Type B pancreatic cell (in vitro differentiated cells): Measurements from ENCODE around the gene RASA2. TPM values are rescaled to one million over a fixed set of nuclear protein-coding genes. Genes with fewer than 3 reads are reported as not detected.

ENCODE experiments used
- DNase-seq: peaks from one replicate; pipeline ENCODE4 v3.0.0; 2021; ENCODE audit warnings: mixed read lengths; ENCODE audit not compliant: unreplicated experiment; ENCODE audit errors: extremely low spot score
- H3K27ac Mint-ChIP-seq: 2 replicates; pipeline ENCODE4 v1.8.0; 2021; ENCODE audit warnings: mild to moderate bottlenecking, mixed read lengths
- H3K27me3 Mint-ChIP-seq: 2 replicates; pipeline ENCODE4 v1.8.0; 2021; ENCODE audit warnings: mixed read lengths
- H3K36me3 Mint-ChIP-seq: 2 replicates; pipeline ENCODE4 v1.8.0; 2021; ENCODE audit warnings: mixed read lengths
- H3K4me1 Mint-ChIP-seq: one replicate; pipeline ENCODE4 v1.8.0; 2021; ENCODE audit warnings: mixed read lengths; ENCODE audit not compliant: unreplicated experiment
- H3K4me3 Mint-ChIP-seq: 2 replicates; pipeline ENCODE4 v1.8.0; 2021; ENCODE audit warnings: mild to moderate bottlenecking, mixed read lengths
- H3K9me3 Mint-ChIP-seq: 2 replicates; pipeline ENCODE4 v1.8.0; 2021; ENCODE audit warnings: mixed read lengths
- total RNA-seq: library from RNA; stranded (reverse); gene quantifications from 2 replicates; pipeline ENCODE4 v1.2.1, GENCODE V29; 2021; ENCODE audit warnings: low replicate concordance
- TF ChIP-seq, protein P1 (sequence below): fragments of 200-600 bp; sonication (generic); conservative IDR thresholded peaks from 2 replicates; pipeline ENCODE4 v1.5.0; 2021; ENCODE audit warnings: antibody characterized with exemption, mild to moderate bottlenecking

The RASA2 gene
- total RNA-seq, 1 donor from 2014 or later, result 20.3 TPM

DNA sequence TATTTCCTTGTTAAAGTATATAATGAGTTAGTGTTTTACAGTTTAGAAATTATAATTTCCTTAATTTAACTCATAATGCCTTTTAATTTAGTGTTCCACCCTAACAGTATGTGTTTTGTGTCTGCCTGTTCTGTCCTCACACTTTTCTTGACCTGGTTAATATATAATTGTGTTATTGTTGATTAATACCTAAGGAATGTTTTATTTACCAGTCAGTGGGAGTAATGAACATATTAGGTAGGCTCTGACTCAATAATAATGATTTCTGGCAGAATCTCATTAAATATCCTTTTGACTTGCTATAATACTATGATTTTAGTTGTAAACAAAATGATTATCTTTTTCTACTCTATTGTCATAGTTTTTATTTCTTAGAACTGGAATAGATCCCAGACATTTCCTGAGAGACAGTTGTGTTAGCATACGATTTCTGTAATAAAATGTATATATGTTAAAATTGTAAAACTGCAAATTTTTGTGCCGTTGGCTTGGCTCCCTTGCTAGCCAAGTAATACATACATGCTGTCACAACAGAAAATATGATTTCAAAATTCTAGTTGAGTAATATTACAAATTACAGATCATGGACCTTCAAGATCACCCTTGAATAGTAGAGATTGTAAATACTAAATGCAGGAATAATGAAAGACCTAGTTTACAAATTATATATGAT, 51.9 kb downstream of the RASA2 start:
- no peak for DNase-seq
- TF ChIP-seq, protein P1, sequence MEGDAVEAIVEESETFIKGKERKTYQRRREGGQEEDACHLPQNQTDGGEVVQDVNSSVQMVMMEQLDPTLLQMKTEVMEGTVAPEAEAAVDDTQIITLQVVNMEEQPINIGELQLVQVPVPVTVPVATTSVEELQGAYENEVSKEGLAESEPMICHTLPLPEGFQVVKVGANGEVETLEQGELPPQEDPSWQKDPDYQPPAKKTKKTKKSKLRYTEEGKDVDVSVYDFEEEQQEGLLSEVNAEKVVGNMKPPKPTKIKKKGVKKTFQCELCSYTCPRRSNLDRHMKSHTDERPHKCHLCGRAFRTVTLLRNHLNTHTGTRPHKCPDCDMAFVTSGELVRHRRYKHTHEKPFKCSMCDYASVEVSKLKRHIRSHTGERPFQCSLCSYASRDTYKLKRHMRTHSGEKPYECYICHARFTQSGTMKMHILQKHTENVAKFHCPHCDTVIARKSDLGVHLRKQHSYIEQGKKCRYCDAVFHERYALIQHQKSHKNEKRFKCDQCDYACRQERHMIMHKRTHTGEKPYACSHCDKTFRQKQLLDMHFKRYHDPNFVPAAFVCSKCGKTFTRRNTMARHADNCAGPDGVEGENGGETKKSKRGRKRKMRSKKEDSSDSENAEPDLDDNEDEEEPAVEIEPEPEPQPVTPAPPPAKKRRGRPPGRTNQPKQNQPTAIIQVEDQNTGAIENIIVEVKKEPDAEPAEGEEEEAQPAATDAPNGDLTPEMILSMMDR, result no peak
- Mint-ChIP-seq H3K27me3 (no peaks in the 10 kb centered on the region), H3K4me1 (peaks cover 4% of the 10 kb centered on the region), H3K36me3 (peaks cover 35% of the 10 kb centered on the region), H3K4me3 (no peak overlapping the region), H3K9me3 (no peaks in the 10 kb centered on the region), H3K27ac (no peak overlapping the region)

DNA sequence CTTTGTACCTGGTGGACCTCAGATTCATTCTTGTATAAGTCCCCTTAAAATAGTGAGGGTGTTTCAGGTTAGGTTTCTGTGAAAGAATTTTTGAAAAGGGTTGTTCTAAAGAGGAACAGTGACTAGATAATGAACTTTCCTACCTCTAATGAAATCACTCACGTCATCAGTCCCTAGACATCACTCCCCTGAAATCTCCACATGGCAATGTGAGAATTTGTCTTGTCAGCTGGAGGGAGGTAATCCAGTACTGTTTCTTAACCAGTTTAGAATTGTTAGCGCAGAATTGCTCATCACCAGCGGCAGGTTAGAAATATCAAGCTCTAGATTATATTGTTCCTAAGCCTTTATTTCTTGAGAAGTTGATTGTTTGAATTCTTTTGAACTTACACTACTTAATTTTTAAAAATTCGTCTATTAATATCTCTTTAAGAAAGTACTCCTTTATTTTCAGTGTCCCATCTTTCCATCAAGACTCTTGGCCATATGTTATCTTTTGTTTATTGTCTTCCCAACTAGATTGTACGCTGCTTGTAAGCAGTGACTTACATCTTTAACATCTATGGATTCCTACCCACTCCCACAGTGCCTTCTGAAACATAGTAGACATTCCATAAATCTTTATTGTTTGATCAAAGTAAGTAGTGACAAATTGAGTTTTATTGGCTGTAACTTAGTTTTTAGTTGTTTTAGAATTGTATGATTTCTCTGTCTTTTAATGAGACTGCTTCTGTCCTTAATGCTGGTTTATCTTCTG, 52.8 kb downstream of the RASA2 start:
- H3K9me3 Mint-ChIP-seq, result peaks cover under 1% of the 10 kb centered on the region
- peaks cover 4% of the 10 kb centered on the region for H3K4me1 Mint-ChIP-seq
- no peaks in the 10 kb centered on the region for H3K27me3 Mint-ChIP-seq
- H3K4me3 Mint-ChIP-seq, result no peak overlapping the region
- H3K27ac Mint-ChIP-seq, result no peak overlapping the region
- peaks cover 41% of the 10 kb centered on the region for H3K36me3 Mint-ChIP-seq
- no peak for DNase-seq
- TF ChIP-seq, protein P1, result no peak

DNA sequence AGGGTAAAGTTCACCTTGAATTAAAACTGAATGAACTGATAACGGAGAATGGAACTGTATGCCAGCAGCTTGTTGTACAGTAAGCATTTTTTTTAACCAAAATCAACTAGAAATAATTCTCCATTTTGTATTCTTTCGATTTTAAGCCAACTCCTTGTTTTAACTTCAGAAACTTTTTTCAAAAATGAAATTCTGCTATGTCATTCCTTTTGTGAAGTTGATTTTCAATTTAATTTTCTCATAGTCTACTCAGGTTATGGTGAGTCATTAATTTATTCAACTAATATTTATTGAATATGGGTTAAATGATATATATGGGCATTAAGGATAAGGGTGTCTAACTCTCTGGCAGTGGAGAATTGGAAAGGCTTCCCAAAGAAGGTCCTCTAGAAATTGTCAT, 53.7 kb downstream of the RASA2 start:
- peaks cover 7% of the 10 kb centered on the region for H3K9me3 Mint-ChIP-seq
- TF ChIP-seq, protein P1, result no peak
- peaks cover 43% of the 10 kb centered on the region for H3K36me3 Mint-ChIP-seq
- H3K4me1 Mint-ChIP-seq, result peaks cover 4% of the 10 kb centered on the region
- no peak overlapping the region for H3K27ac Mint-ChIP-seq
- no peak overlapping the region for H3K4me3 Mint-ChIP-seq
- no peaks in the 10 kb centered on the region for H3K27me3 Mint-ChIP-seq
- DNase-seq, result no peak

DNA sequence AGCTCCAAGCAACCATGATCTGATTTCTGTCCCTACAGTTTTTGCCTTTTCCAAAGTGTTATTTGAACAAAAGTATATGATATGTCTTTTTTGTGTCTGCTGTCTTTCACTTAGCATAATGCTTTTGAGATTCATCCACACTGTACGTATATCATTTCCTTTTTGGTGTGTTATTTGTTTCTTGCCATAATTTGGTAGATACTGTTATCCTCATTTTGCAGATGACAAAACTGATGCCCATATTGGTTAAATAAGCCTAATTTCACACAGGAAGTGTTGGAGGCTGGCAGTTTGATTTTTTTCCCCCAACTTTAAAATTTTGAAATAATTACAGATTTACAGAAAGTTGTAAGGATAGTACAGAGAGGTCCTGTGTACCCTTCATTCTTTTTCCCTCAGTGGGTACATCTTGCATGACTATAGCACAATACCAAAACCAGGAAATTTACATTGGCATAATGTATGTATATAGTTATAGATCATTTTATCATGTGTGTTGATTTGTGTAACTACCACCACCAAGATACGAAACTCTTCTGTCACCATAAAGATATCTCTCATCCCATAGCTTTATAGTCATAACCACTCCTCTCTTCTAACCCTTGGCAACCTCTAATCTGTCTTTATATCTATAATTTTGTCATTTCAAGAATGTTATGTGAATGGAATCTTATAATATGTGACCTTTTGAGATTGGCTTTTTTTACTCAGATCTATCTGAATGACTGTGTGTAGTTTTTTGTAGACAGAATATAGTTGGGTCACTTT, 55.6 kb downstream of the RASA2 start:
- Mint-ChIP-seq H3K4me1 (no peaks in the 10 kb centered on the region), H3K27ac (no peak overlapping the region)
- TF ChIP-seq, protein P1, result no peak

DNA sequence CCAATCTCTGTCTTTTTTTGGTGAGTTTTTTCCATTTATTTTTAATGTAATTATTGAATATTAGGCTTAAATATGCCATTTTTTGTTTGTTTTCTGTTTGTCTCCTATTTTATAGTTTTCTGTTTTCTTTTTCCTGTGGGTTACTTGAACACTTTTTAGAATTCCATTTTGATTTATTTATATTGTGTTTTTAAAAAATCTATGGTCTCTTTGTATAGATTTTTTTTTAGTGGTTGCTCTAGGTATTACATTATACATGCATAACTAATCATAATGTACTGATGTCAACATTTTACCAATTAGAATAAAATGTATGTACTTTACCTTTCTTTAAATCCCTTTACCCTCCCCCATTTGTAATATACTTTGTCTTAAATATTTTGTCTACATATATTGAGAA, 56.2 kb downstream of the RASA2 start:
- DNase-seq, result no peak
- H3K27me3 Mint-ChIP-seq, result no peaks in the 10 kb centered on the region
- TF ChIP-seq, protein P1, result peak; percentile 74
- H3K27ac Mint-ChIP-seq, result no peak overlapping the region
- H3K4me1 Mint-ChIP-seq, result no peaks in the 10 kb centered on the region
- no peak overlapping the region for H3K4me3 Mint-ChIP-seq
- H3K36me3 Mint-ChIP-seq, result peaks cover 54% of the 10 kb centered on the region
- H3K9me3 Mint-ChIP-seq, result peaks cover 24% of the 10 kb centered on the region

More for the DNA sequence above, 55.6 kb downstream of the RASA2 start:
- peaks cover 18% of the 10 kb centered on the region for H3K9me3 Mint-ChIP-seq
- H3K4me3 Mint-ChIP-seq, result no peak overlapping the region
- no peaks in the 10 kb centered on the region for H3K27me3 Mint-ChIP-seq
- no peak for DNase-seq
- H3K36me3 Mint-ChIP-seq, result peaks cover 48% of the 10 kb centered on the region
